K562 (cell line): ENCODE results near the gene KLF1. TPM values are rescaled to one million over a fixed set of nuclear protein-coding genes. Genes with fewer than 3 reads are reported as not detected.

Experiments used
- CBFA2T2 ChIP-seq: fragments of 450-650 bp; conservative IDR thresholded peaks from 2 replicates; pipeline ENCODE4 v1.6.1; 2017; ENCODE audit warnings: mild to moderate bottlenecking
- CREBBP ChIP-seq: IDR thresholded peaks from one replicate; pipeline ENCODE4 v1.6.1; 2012; ENCODE audit warnings: low read depth, mild to moderate bottlenecking, control low read depth, inconsistent platforms, low read length
- DPF2 ChIP-seq: fragments of 450-650 bp; IDR thresholded peaks from 2 replicates; pipeline ENCODE4 v1.6.1; 2016
- JUNB ChIP-seq: fragments of 450-650 bp; formaldehyde crosslinking; conservative IDR thresholded peaks from 2 replicates; pipeline ENCODE4 v1.4.0; 2020; ENCODE audit warnings: mild to moderate bottlenecking
- MYNN ChIP-seq, 2 experiments: sonication (generic); formaldehyde crosslinking in 1 of 2; IDR thresholded peaks; 2 replicates each; pipeline versions ENCODE4 v1.5.0 to v1.6.1; 2016 to 2020; ENCODE audit warnings: antibody characterized with exemption in 1 of 2, missing genetic modification reagents in 1 of 2
- RAD51 ChIP-seq: fragments of 450-650 bp; IDR thresholded peaks from 2 replicates; pipeline ENCODE4 v1.7.1; 2016; ENCODE audit warnings: low read depth, mild to moderate bottlenecking, borderline replicate concordance
- RB1 ChIP-seq: fragments of 450-650 bp; IDR thresholded peaks from 2 replicates; pipeline ENCODE4 v1.6.1; 2017; ENCODE audit warnings: low read depth, mild to moderate bottlenecking
- TEAD1 ChIP-seq, 2 experiments: fragments of 450-650 bp in 1 of 2; sonication (generic) in 1 of 2; formaldehyde crosslinking; IDR thresholded peaks; 2 replicates each; pipeline versions ENCODE4 v1.4.0 to v1.8.0; 2020 to 2022; ENCODE audit warnings: mild to moderate bottlenecking in 2 of 2, missing genetic modification reagents in 1 of 2
- WHSC1 ChIP-seq: IDR thresholded peaks from one replicate; pipeline ENCODE4 v1.6.1; 2012; ENCODE audit warnings: low read length, control low read depth, inconsistent platforms
- ZBTB1 ChIP-seq: sonication (generic); formaldehyde crosslinking; IDR thresholded peaks from 2 replicates; pipeline ENCODE4 v1.8.1; 2023; ENCODE audit warnings: missing genetic modification reagents, low read depth, mild to moderate bottlenecking, borderline replicate concordance
- polyA plus RNA-seq, 8 experiments: library from polyadenylated mRNA; depleted of rRNA in 4 of 8; stranded (reverse) in 5 of 8; unstranded in 3 of 8; fragments of >200 nt; fragmentation: Nextera tagmentation in 2 of 8; fragmentation: Illumina TruSeq in 1 of 8; extraction: Ambion mirVana in 2 of 8; extraction: Trizol in 1 of 8; gene quantifications; 2 replicates each; pipeline versions ENCODE4 v1.2.1 to v1.2.3, GENCODE V29; 2011 to 2014; ENCODE audit warnings: inconsistent platforms in 1 of 8, missing spikeins in 1 of 8
- total RNA-seq, 7 experiments: library from RNA; depleted of rRNA in 6 of 7; stranded (reverse); fragments of >200 nt in 6 of 7; fragmentation: Illumina TruSeq in 2 of 7; extraction: Trizol in 2 of 7; gene quantifications; 2 replicates each; pipeline versions ENCODE4 v1.2.1 to v1.2.3, GENCODE V29; 2011 to 2021; ENCODE audit warnings: low replicate concordance in 1 of 7
- TF ChIP-seq, protein P1 (sequence below): IDR thresholded peaks from 2 replicates; pipeline ENCODE4 v1.6.1; 2011; ENCODE audit not compliant: insufficient read length; ENCODE audit errors: extremely low read depth
- TF ChIP-seq, protein P2 (sequence below): fragments of 450-650 bp; IDR thresholded peaks from one replicate; pipeline ENCODE4 v1.6.1; 2018; ENCODE audit warnings: mild to moderate bottlenecking, moderate library complexity; ENCODE audit not compliant: partially characterized antibody
- TF ChIP-seq, protein P3 (sequence below), 2 experiments: fragments of 450-650 bp; IDR thresholded peaks; 2 replicates each; pipeline ENCODE4 v1.6.1; 2018; ENCODE audit warnings: mild to moderate bottlenecking in 2 of 2, low read depth in 1 of 2; ENCODE audit not compliant: partially characterized antibody in 2 of 2
- TF ChIP-seq, protein P4 (sequence below): fragments of 450-650 bp; IDR thresholded peaks from 2 replicates; pipeline ENCODE4 v1.6.1; 2018; ENCODE audit not compliant: partially characterized antibody

Gene KLF1
- total and polyA plus RNA-seq, 9 of the 15 experiments (the other 6 are each of a cell fraction or from before 2014, with no cell fraction given) = 8.4 to 163 (median 47.3) TPM

DNA sequence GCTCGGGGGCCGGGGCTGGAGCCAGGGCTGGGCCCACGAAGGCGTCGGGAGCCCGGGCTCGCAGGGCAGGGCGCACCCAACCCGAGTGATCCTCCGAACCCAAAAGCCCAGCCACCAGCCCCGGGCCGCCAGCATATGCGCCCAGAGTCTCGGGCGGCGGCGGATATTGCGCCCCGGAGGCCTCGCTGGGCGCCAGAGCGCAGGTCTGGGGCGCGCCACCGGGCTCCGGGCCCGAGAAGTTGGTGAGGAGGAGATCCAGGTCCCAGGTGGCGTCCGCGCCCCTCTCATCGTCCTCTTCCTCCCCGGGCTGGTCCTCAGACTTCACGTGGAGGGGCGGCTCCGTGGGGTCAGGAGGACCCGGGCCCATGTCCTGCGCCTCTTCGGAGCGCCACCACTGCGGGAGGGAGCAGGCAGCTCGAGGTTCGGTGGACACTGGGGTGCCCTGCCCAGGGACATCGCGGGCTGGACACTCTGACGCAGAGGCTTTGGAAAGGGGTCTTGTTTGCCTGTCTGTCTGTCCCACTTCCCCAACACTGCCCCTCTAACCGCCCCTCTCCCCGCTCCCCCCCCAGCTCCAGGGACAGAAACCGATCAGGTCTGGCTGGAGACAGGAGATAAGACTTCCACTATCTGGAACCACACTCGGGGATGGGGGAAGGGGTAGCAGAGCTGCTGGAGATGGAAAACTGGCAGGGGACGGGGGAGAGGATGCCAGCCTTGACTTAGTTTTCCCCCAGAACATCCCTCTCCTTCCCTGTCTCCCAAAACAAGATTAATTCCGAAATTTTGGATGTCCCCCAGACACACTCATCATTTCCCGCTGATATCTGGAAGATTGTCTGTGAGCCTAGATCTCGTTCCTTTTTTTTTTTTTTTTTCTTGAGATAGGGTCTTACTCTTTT is 1.0 kb downstream of the KLF1 start (continued):
- TF ChIP-seq, protein P1, sequence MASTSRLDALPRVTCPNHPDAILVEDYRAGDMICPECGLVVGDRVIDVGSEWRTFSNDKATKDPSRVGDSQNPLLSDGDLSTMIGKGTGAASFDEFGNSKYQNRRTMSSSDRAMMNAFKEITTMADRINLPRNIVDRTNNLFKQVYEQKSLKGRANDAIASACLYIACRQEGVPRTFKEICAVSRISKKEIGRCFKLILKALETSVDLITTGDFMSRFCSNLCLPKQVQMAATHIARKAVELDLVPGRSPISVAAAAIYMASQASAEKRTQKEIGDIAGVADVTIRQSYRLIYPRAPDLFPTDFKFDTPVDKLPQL = no peak
- TF ChIP-seq WHSC1 (no peak), CREBBP (no peak), ZBTB1 (no peak), JUNB (CRISPR knock-in tag) (no peak), CBFA2T2 (peak; percentile 93), RAD51 (no peak), RB1 (no peak), DPF2 (peak; percentile 94), TEAD1 (CRISPR knock-in tag; IDR thresholded peaks at IDR 0.05) (no peak), MYNN (IDR thresholded peaks at IDR 0.05) (peak; percentile 94), MYNN (CRISPR knock-in tag; IDR thresholded peaks at IDR 0.05) (no peak)
- TF ChIP-seq, protein P2, sequence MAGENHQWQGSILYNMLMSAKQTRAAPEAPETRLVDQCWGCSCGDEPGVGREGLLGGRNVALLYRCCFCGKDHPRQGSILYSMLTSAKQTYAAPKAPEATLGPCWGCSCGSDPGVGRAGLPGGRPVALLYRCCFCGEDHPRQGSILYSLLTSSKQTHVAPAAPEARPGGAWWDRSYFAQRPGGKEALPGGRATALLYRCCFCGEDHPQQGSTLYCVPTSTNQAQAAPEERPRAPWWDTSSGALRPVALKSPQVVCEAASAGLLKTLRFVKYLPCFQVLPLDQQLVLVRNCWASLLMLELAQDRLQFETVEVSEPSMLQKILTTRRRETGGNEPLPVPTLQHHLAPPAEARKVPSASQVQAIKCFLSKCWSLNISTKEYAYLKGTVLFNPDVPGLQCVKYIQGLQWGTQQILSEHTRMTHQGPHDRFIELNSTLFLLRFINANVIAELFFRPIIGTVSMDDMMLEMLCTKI = no peak
- TF ChIP-seq, protein P3, sequence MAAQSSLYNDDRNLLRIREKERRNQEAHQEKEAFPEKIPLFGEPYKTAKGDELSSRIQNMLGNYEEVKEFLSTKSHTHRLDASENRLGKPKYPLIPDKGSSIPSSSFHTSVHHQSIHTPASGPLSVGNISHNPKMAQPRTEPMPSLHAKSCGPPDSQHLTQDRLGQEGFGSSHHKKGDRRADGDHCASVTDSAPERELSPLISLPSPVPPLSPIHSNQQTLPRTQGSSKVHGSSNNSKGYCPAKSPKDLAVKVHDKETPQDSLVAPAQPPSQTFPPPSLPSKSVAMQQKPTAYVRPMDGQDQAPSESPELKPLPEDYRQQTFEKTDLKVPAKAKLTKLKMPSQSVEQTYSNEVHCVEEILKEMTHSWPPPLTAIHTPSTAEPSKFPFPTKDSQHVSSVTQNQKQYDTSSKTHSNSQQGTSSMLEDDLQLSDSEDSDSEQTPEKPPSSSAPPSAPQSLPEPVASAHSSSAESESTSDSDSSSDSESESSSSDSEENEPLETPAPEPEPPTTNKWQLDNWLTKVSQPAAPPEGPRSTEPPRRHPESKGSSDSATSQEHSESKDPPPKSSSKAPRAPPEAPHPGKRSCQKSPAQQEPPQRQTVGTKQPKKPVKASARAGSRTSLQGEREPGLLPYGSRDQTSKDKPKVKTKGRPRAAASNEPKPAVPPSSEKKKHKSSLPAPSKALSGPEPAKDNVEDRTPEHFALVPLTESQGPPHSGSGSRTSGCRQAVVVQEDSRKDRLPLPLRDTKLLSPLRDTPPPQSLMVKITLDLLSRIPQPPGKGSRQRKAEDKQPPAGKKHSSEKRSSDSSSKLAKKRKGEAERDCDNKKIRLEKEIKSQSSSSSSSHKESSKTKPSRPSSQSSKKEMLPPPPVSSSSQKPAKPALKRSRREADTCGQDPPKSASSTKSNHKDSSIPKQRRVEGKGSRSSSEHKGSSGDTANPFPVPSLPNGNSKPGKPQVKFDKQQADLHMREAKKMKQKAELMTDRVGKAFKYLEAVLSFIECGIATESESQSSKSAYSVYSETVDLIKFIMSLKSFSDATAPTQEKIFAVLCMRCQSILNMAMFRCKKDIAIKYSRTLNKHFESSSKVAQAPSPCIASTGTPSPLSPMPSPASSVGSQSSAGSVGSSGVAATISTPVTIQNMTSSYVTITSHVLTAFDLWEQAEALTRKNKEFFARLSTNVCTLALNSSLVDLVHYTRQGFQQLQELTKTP (IDR thresholded peaks at IDR 0.05; ENCODE audit: low read depth in 1 of 2, partially characterized antibody in 2 of 2) = peak in 1 of 2 experiments; percentile 51
- TF ChIP-seq, protein P4, sequence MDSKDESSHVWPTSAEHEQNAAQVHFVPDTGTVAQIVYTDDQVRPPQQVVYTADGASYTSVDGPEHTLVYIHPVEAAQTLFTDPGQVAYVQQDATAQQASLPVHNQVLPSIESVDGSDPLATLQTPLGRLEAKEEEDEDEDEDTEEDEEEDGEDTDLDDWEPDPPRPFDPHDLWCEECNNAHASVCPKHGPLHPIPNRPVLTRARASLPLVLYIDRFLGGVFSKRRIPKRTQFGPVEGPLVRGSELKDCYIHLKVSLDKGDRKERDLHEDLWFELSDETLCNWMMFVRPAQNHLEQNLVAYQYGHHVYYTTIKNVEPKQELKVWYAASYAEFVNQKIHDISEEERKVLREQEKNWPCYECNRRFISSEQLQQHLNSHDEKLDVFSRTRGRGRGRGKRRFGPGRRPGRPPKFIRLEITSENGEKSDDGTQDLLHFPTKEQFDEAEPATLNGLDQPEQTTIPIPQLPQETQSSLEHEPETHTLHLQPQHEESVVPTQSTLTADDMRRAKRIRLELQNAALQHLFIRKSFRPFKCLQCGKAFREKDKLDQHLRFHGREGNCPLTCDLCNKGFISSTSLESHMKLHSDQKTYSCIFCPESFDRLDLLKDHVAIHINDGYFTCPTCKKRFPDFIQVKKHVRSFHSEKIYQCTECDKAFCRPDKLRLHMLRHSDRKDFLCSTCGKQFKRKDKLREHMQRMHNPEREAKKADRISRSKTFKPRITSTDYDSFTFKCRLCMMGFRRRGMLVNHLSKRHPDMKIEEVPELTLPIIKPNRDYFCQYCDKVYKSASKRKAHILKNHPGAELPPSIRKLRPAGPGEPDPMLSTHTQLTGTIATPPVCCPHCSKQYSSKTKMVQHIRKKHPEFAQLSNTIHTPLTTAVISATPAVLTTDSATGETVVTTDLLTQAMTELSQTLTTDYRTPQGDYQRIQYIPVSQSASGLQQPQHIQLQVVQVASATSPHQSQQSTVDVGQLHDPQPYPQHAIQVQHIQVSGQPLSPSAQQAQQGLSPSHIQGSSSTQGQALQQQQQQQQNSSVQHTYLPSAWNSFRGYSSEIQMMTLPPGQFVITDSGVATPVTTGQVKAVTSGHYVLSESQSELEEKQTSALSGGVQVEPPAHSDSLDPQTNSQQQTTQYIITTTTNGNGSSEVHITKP = peak; percentile 28
